Muscle of leg (tissue), 11 donors: Measurements from ENCODE around the gene SRP9. TPM values are rescaled to one million over a fixed set of nuclear protein-coding genes. Genes with fewer than 3 reads are reported as not detected.
A peak's percentile ranks its signal among the peaks of the same experiment; 100 is the strongest.
"Not testable (repeated sequence)": the region's sequence is repeated elsewhere in the genome, so short reads cannot be mapped to it uniquely, and the experiment has no call there.

Experiments used
- DNase-seq: peaks from one replicate; pipeline ENCODE4 v3.0.0; 2013
- H3K27ac ChIP-seq: one replicate; pipeline ENCODE4 v1.5.1; 2013; ENCODE audit warnings: mild to moderate bottlenecking, low read length, control low read depth
- H3K27me3 ChIP-seq: one replicate; pipeline ENCODE4 v1.6.1; 2013; ENCODE audit warnings: low read length; ENCODE audit not compliant: control insufficient read depth, insufficient read depth
- H3K36me3 ChIP-seq: one replicate; pipeline ENCODE4 v1.6.1; 2013; ENCODE audit warnings: low read length; ENCODE audit not compliant: control insufficient read depth, insufficient read depth
- H3K4me1 ChIP-seq: one replicate; pipeline ENCODE4 v1.6.1; 2013; ENCODE audit warnings: low read length; ENCODE audit not compliant: control insufficient read depth, insufficient read depth
- H3K4me3 ChIP-seq: one replicate; pipeline ENCODE4 v1.5.1; 2013; ENCODE audit warnings: low read length, control low read depth
- H3K9me3 ChIP-seq: replicated peaks from 2 replicates; pipeline ENCODE4 v1.6.1; 2013; ENCODE audit warnings: low read depth, low read length; ENCODE audit not compliant: control insufficient read depth
- WGBS: methylation state at CpG from one replicate; pipeline ENCODE4 v1.1.5; 2013; ENCODE audit warnings: missing lambda C conversion rate; ENCODE audit not compliant: insufficient coverage; 5-methylcytosine and 5-hydroxymethylcytosine counted together
- polyA plus RNA-seq, 8 donors: library from polyadenylated mRNA; unstranded; fragments of 120-200 nt; gene quantifications; one replicate each; pipeline versions ENCODE4 v1.2.1 to v1.2.3, GENCODE V29; 2013; ENCODE audit warnings: inconsistent platforms in 1 of 8, low replicate concordance in 1 of 8; ENCODE audit not compliant: insufficient read length in 8 of 8, insufficient read depth in 1 of 8
- total RNA-seq: library from RNA; stranded (reverse); fragments of 120-200 nt; gene quantifications from one replicate; pipeline ENCODE4 v1.2.4, GENCODE V29; 2013

The SRP9 gene
- total and polyA plus RNA-seq, 9 donors, result 169 to 223 (median 191) TPM

DNA sequence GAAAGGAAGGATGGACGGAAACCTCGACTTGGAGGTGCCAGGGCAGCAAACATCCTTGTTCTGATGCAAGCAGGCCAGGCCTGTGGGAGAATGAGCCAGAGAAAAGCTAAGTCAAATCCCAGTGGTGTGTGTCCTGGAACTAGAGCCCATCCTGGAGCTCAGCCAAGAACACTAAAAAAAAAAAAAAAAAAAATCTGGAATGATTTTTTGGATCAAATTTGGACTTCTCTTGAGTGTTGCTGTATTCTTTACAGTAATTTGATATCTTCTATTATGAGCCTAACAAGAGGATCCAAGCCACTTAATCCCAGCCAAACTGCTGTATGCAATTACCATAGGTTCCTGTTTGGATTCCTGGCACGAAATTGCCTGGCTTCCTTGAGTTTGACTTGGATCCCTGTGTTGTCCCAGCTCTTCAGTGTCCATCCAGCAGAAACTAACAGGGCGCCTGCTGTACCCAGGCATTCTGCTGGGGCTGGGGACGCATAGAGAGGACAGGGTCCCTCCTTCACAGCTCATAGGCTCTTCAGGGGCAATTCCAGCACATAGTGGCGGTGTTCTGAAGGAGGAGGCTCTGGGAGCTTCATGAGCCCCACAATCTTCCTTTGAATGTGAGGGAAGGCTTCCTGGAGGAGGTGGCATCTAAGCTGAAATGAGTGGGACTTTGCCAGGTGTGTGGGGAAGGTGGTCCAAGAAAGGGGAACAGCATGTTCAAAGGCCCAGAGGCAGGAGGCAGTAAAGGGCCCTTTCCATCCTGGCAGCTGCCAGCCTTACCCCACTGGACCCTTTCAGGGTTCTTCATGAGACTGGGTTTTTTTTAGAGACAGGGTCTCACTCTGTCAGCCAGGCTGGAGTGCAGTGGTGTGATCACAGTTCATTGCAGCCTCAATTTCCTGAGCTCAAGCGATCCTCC is 57.0 kb downstream of the SRP9 start:
- Histone ChIP-seq H3K27ac (peak overlapping the region; percentile 74), H3K36me3 (peaks cover 34% of the 10 kb centered on the region), H3K9me3 (no peaks in the 10 kb centered on the region), H3K4me1 (peaks cover 20% of the 10 kb centered on the region), H3K4me3 (no peak overlapping the region), H3K27me3 (no peaks in the 10 kb centered on the region)
- 6% methylated on average over 2 of the region's 7 CpGs for WGBS
- peak; percentile 99 for DNase-seq

DNA sequence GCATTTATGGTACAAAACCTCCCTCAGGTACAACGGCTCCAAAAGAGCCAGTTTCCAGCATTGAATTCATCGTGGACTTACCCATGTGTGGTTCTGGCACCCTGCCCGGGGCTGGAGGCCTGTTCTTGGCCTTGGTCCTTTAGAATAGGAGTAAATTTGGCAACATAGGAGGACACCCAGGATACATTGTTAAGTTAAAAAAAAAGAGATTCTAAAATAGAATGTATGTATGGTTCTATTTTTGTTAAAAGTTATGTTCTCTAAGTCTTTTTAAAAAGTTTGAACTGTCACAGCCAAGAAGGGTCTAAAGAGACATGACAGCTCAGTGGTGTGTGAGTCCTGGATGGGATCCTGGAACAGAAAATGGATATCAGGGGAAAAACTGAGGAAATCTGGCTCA is 58.2 kb downstream of the SRP9 start:
- Histone ChIP-seq H3K4me1 (peaks cover 20% of the 10 kb centered on the region), H3K27me3 (no peaks in the 10 kb centered on the region), H3K9me3 (no peaks in the 10 kb centered on the region), H3K36me3 (peaks cover 40% of the 10 kb centered on the region), H3K27ac (peak overlapping the region; percentile 59), H3K4me3 (no peak overlapping the region)
- DNase-seq, result peak; percentile 90
- no CpG with 5 or more reads among the region's 3 CpGs for WGBS

DNA sequence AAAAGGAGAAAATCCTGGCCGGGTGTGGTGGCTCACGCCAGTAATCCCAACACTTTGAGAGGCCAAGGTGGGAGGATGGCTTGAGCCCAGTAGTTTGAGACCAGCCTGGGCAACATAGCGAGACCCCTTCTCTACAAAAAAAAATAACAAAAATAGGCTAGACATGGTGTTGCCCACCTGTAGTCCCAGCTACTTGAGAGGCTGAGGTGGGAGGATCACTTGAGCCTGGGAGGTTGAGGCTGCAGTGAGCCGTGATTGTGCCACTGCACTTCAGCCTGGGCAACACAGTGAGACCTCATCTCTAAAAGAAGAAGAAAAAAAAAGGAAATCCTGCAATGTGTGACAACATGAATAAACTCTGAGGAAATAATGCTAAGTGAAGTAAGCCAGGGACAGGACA is 58.7 kb downstream of the SRP9 start:
- not testable (repeated sequence) for DNase-seq, H3K27ac ChIP-seq, H3K27me3 ChIP-seq, H3K9me3 ChIP-seq, H3K4me3 ChIP-seq
- 57% methylated on average over 1 of the region's 4 CpGs for WGBS
- Histone ChIP-seq H3K36me3 (peaks cover 38% of the 10 kb centered on the region), H3K4me1 (peaks cover 20% of the 10 kb centered on the region)

DNA sequence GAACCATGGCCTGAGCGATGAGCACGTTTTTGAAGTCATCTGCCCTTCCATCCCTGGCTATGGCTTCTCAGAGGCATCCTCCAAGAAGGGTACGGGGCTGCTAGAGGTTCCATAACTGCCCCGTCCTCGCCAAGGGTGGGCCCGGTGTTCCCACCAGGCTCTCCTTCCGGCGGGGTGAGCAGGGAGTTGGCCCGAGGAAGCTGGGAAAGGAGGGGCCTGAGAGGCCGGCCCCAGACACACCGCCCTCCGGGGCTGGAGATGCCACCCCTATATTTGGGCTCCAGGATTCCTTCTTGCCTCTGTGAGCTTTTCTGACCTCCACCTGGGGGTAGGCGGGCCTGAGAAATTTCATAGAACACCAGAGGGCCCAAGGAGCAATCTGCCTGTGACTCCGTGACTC is 61.2 kb downstream of the SRP9 start:
- peaks cover 17% of the 10 kb centered on the region for H3K4me1 ChIP-seq
- no peak for DNase-seq
- H3K4me3 ChIP-seq, result no peak overlapping the region
- no peak overlapping the region for H3K27ac ChIP-seq
- 90% methylated on average over 13 of the region's 14 CpGs for WGBS
- H3K9me3 ChIP-seq, result no peaks in the 10 kb centered on the region
- H3K36me3 ChIP-seq, result peaks cover 44% of the 10 kb centered on the region
- no peaks in the 10 kb centered on the region for H3K27me3 ChIP-seq

Other genes with a start within 250 kb of the SRP9 start
- 59.4 TPM for gene ENAH, start 124.7 kb upstream of the SRP9 start, total RNA-seq
- gene ENAH, start 124.7 kb upstream of the SRP9 start, polyA plus RNA-seq, result 100 to 1,000 TPM in 6 of 8 donors, 10 to 100 TPM in 2; 69.8 to 178 (median 151) TPM
- gene EPHX1, start 32.3 kb downstream of the SRP9 start, total RNA-seq, result 17.5 TPM
- 10 to 100 TPM; 26.2 to 43.2 (median 39.3) TPM for gene EPHX1, start 32.3 kb downstream of the SRP9 start, polyA plus RNA-seq
- gene TMEM63A, start 104.6 kb downstream of the SRP9 start, total RNA-seq, result 15.6 TPM
- gene TMEM63A, start 104.6 kb downstream of the SRP9 start, polyA plus RNA-seq, result 10 to 100 TPM; 14.3 to 31.9 (median 21.6) TPM
- 0.44 TPM for gene LEFTY1, start 111.3 kb downstream of the SRP9 start, total RNA-seq
- under 1 TPM; 0.39 to 0.91 (median 0.62) TPM for gene LEFTY1, start 111.3 kb downstream of the SRP9 start, polyA plus RNA-seq
- gene PYCR2, start 146.4 kb downstream of the SRP9 start, total RNA-seq, result 21.8 TPM
- gene PYCR2, start 146.4 kb downstream of the SRP9 start, polyA plus RNA-seq, result 10 to 100 TPM; 34.2 to 37.0 (median 35.0) TPM
- gene LEFTY2, start 163.4 kb downstream of the SRP9 start, total RNA-seq, result 2.7 TPM
- 1 to 10 TPM; 2.1 to 6.6 (median 4.0) TPM for gene LEFTY2, start 163.4 kb downstream of the SRP9 start, polyA plus RNA-seq
- 13.8 TPM for gene SDE2, start 221.5 kb downstream of the SRP9 start, total RNA-seq
- gene SDE2, start 221.5 kb downstream of the SRP9 start, polyA plus RNA-seq, result 10 to 100 TPM; 10.8 to 16.1 (median 13.7) TPM